ENCODE data around the gene FBXO48. TPM values are rescaled to one million over a fixed set of nuclear protein-coding genes. Genes with fewer than 3 reads are reported as not detected.

FBXO48 gene, protein sequence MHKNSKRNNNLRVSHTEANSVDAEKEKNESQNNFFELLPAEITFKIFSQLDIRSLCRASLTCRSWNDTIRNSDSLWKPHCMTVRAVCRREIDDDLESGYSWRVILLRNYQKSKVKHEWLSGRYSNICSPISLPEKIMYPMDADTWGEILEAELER
- 0.47 and 0.84 TPM in 2 replicates for total RNA-seq

GRCh38 chr2:68467077-68467960 is at the start of gene FBXO48, which contains the start of gene APLF:
TSS of gene FBXO48 (minus strand) at chr2:68467294. CDS start at chr2:68465145, 2,149 bp downstream.
TSS of gene APLF (plus strand) at chr2:68467585. CDS start at chr2:68467732, 147 bp downstream.

Other genes starting within 250 kb of the FBXO48 start
- 27.9 and 28.4 TPM in 2 replicates for gene PPP3R1, start 214.8 kb downstream of the FBXO48 start, total RNA-seq
- 69.2 and 78.7 TPM in 2 replicates for gene CNRIP1, start 147.3 kb downstream of the FBXO48 start, total RNA-seq
- 0.05 TPM in 1 of 2 replicates, not detected in the other for gene PLEK, start 102.0 kb downstream of the FBXO48 start, total RNA-seq
- 1.5 and 2.3 TPM in 2 replicates for gene APLF, start 291 bp upstream of the FBXO48 start, total RNA-seq
- not detected in 2 replicates for gene PROKR1, start 176.3 kb upstream of the FBXO48 start, total RNA-seq

Data from mammary microvascular endothelial cell (primary cell).